Stimulated activated CD4-positive, alpha-beta T cell treated with anti-CD3 and anti-CD28 coated beads, Interleukin-12 subunit alpha, Interleukin-12 subunit beta, amount 100 ng/mL, for 48 hours (primary cell): ENCODE measurements around the gene SGMS1.

Experiments
- DNase-seq, 3 donors: peaks; one replicate each; pipeline ENCODE4 v3.0.0-alpha.2; 2020; ENCODE audit warnings: low read depth in 2 of 3, low spot score in 1 of 3

SGMS1 gene

GRCh38 chr10:50613150-50613549, 10.6 kb downstream of the SGMS1 start:
- no peak for DNase-seq

- no peak for DNase-seq
These were observed 13.4 kb downstream of the SGMS1 start for GRCh38 chr10:50610368-50610767.

GRCh38 chr10:50607356-50607925, 16.3 kb downstream of the SGMS1 start:
- DNase-seq = no peak

- DNase-seq = no peak
These were observed 17.8 kb downstream of the SGMS1 start for GRCh38 chr10:50605951-50606270.

- no peak for DNase-seq
These were observed 18.3 kb downstream of the SGMS1 start for GRCh38 chr10:50605269-50605950.

GRCh38 chr10:50604809-50605208, 18.9 kb downstream of the SGMS1 start:
- DNase-seq = no peak

GRCh38 chr10:50604049-50604640, 19.6 kb downstream of the SGMS1 start:
- no peak for DNase-seq

- DNase-seq = no peak
These were observed 20.5 kb downstream of the SGMS1 start for GRCh38 chr10:50603151-50603850.

GRCh38 chr10:50601974-50602373, 21.8 kb downstream of the SGMS1 start:
- no peak for DNase-seq

- DNase-seq = no peak
These were observed 22.8 kb downstream of the SGMS1 start for GRCh38 chr10:50600831-50601477.

- DNase-seq = no peak
These were observed 23.5 kb downstream of the SGMS1 start for GRCh38 chr10:50600286-50600685.

- DNase-seq = no peak
These were observed 26.9 kb downstream of the SGMS1 start for GRCh38 chr10:50596897-50597296.

GRCh38 chr10:50596456-50596855, 27.3 kb downstream of the SGMS1 start:
- DNase-seq = no peak

GRCh38 chr10:50595785-50596184, 28.0 kb downstream of the SGMS1 start:
- DNase-seq = no peak

- no peak for DNase-seq
These were observed 30.0 kb downstream of the SGMS1 start for GRCh38 chr10:50593523-50594376.

GRCh38 chr10:50592961-50593418, 30.8 kb downstream of the SGMS1 start:
- no peak for DNase-seq

- DNase-seq = no peak
These were observed 32.8 kb downstream of the SGMS1 start for GRCh38 chr10:50590935-50591334.

GRCh38 chr10:50586740-50587088, 37.0 kb downstream of the SGMS1 start:
- no peak for DNase-seq

- no peak for DNase-seq
These were observed 37.6 kb downstream of the SGMS1 start for GRCh38 chr10:50585921-50586739.
